Measurements from ENCODE around the gene PGM2.

PGM2 gene

GRCh38 chr4:37879365-37879764 lies 52.9 kb downstream of the PGM2 start:
- no peaks in the 10 kb centered on the region for H3K36me3 Mint-ChIP-seq (ENCODE audit: insufficient read depth)
- no peak overlapping the region for H3K27ac Mint-ChIP-seq (ENCODE audit: low read depth)
- no peak for ATAC-seq (replicated peaks; ENCODE audit: extremely low read depth, poor library complexity, severe bottlenecking)

GRCh38 chr4:37881811-37882210 lies 55.3 kb downstream of the PGM2 start:
- no peaks in the 10 kb centered on the region for H3K27me3 Mint-ChIP-seq
- no peaks in the 10 kb centered on the region for H3K4me1 Mint-ChIP-seq
- no peak overlapping the region for H3K27ac Mint-ChIP-seq (ENCODE audit: low read depth)
- H3K4me3 Mint-ChIP-seq: no peak overlapping the region
- peaks cover 1% of the 10 kb centered on the region for H3K36me3 Mint-ChIP-seq (ENCODE audit: insufficient read depth)
- DNase-seq (ENCODE audit: low spot score in 2 of 2) (no peak), ATAC-seq (replicated peaks; ENCODE audit: extremely low read depth, poor library complexity, severe bottlenecking) (no peak)
- no peaks in the 10 kb centered on the region for H3K9me3 Mint-ChIP-seq

More at GRCh38 chr4:37879365-37879764, 52.9 kb downstream of the PGM2 start:
- Mint-ChIP-seq H3K9me3 (no peaks in the 10 kb centered on the region), H3K4me1 (no peaks in the 10 kb centered on the region), H3K4me3 (no peak overlapping the region), H3K27me3 (no peaks in the 10 kb centered on the region)
- DNase-seq (ENCODE audit: low spot score in 2 of 2): no peak

- H3K9me3 Mint-ChIP-seq: no peaks in the 10 kb centered on the region
- H3K27ac Mint-ChIP-seq (ENCODE audit: low read depth): no peak overlapping the region
- H3K4me1 Mint-ChIP-seq: no peaks in the 10 kb centered on the region
- DNase-seq (ENCODE audit: low spot score in 2 of 2) (no peak), ATAC-seq (replicated peaks; ENCODE audit: extremely low read depth, poor library complexity, severe bottlenecking) (no peak)
- H3K27me3 Mint-ChIP-seq: no peaks in the 10 kb centered on the region
- H3K36me3 Mint-ChIP-seq (ENCODE audit: insufficient read depth): peaks cover 1% of the 10 kb centered on the region
- H3K4me3 Mint-ChIP-seq: no peak overlapping the region
Observed at GRCh38 chr4:37882665-37883296, 56.3 kb downstream of the PGM2 start.

GRCh38 chr4:37884855-37885487 lies 58.5 kb downstream of the PGM2 start:
- no peaks in the 10 kb centered on the region for H3K9me3 Mint-ChIP-seq
- DNase-seq (ENCODE audit: low spot score in 2 of 2) (no peak), ATAC-seq (replicated peaks; ENCODE audit: extremely low read depth, poor library complexity, severe bottlenecking) (no peak)
- H3K4me1 Mint-ChIP-seq: no peaks in the 10 kb centered on the region
- no peak overlapping the region for H3K27ac Mint-ChIP-seq (ENCODE audit: low read depth)
- no peak overlapping the region for H3K4me3 Mint-ChIP-seq
- peaks cover 1% of the 10 kb centered on the region for H3K36me3 Mint-ChIP-seq (ENCODE audit: insufficient read depth)
- no peaks in the 10 kb centered on the region for H3K27me3 Mint-ChIP-seq

- Mint-ChIP-seq H3K27ac (ENCODE audit: low read depth) (no peak overlapping the region), H3K36me3 (ENCODE audit: insufficient read depth) (peaks cover 1% of the 10 kb centered on the region), H3K4me1 (no peaks in the 10 kb centered on the region), H3K27me3 (no peaks in the 10 kb centered on the region), H3K4me3 (no peak overlapping the region), H3K9me3 (no peaks in the 10 kb centered on the region)
- ATAC-seq (replicated peaks; ENCODE audit: extremely low read depth, poor library complexity, severe bottlenecking) (no peak), DNase-seq (ENCODE audit: low spot score in 2 of 2) (no peak)
Observed at GRCh38 chr4:37885496-37885895, 59.0 kb downstream of the PGM2 start.

- H3K27ac Mint-ChIP-seq (ENCODE audit: low read depth): no peak overlapping the region
- DNase-seq (ENCODE audit: low spot score in 2 of 2): no peak
- no peaks in the 10 kb centered on the region for H3K9me3 Mint-ChIP-seq
- H3K4me3 Mint-ChIP-seq: peak overlapping the region; percentile 89
- H3K27me3 Mint-ChIP-seq: no peaks in the 10 kb centered on the region
- H3K4me1 Mint-ChIP-seq: peaks cover 19% of the 10 kb centered on the region
- H3K36me3 Mint-ChIP-seq (ENCODE audit: insufficient read depth): peaks cover 6% of the 10 kb centered on the region
- ATAC-seq (replicated peaks; ENCODE audit: extremely low read depth, poor library complexity, severe bottlenecking): peak; percentile 11
Observed at GRCh38 chr4:37889849-37890800, 63.6 kb downstream of the PGM2 start.

- H3K27ac Mint-ChIP-seq (ENCODE audit: low read depth): peak within 1 kb of the TSS; percentile 91
- peak; percentile 16 for ATAC-seq (replicated peaks; ENCODE audit: extremely low read depth, poor library complexity, severe bottlenecking)
- no peaks in the 10 kb centered on the region for H3K27me3 Mint-ChIP-seq
- H3K4me3 Mint-ChIP-seq: peak within 1 kb of the TSS; percentile 89
- no peak for DNase-seq (ENCODE audit: low spot score in 2 of 2)
- peaks cover 26% of the 10 kb centered on the region for H3K4me1 Mint-ChIP-seq
- peaks cover 6% of the 10 kb centered on the region for H3K36me3 Mint-ChIP-seq (ENCODE audit: insufficient read depth)
- no peaks in the 10 kb centered on the region for H3K9me3 Mint-ChIP-seq
Observed at GRCh38 chr4:37890801-37891259, 64.3 kb downstream of the PGM2 start, which contains the start of gene TBC1D1. TBC1D1 (plus strand) TSS chr4:37891084; CDS start chr4:37902096, 11,012 bp downstream.

- Mint-ChIP-seq H3K27me3 (no peaks in the 10 kb centered on the region), H3K36me3 (ENCODE audit: insufficient read depth) (peaks cover 6% of the 10 kb centered on the region), H3K27ac (ENCODE audit: low read depth) (peak overlapping the region; percentile 91), H3K9me3 (no peaks in the 10 kb centered on the region), H3K4me1 (peaks cover 32% of the 10 kb centered on the region), H3K4me3 (peak overlapping the region; percentile 89)
- DNase-seq (ENCODE audit: low spot score in 2 of 2) (peak; percentile 28 to 31), ATAC-seq (replicated peaks; ENCODE audit: extremely low read depth, poor library complexity, severe bottlenecking) (peak; percentile 60)
Observed at GRCh38 chr4:37891260-37892159, 65.0 kb downstream of the PGM2 start.

GRCh38 chr4:37892641-37893040 lies 66.2 kb downstream of the PGM2 start:
- Mint-ChIP-seq H3K27me3 (no peaks in the 10 kb centered on the region), H3K4me1 (peaks cover 43% of the 10 kb centered on the region), H3K9me3 (no peaks in the 10 kb centered on the region), H3K36me3 (ENCODE audit: insufficient read depth) (peaks cover 6% of the 10 kb centered on the region), H3K27ac (ENCODE audit: low read depth) (peak overlapping the region; percentile 91), H3K4me3 (peak overlapping the region; percentile 89)
- ATAC-seq (replicated peaks; ENCODE audit: extremely low read depth, poor library complexity, severe bottlenecking) (peak; percentile 63), DNase-seq (ENCODE audit: low spot score in 2 of 2) (peak in 1 of 2 donors; percentile 32)

GRCh38 chr4:37893164-37893563 lies 66.7 kb downstream of the PGM2 start:
- no peak for DNase-seq (ENCODE audit: low spot score in 2 of 2)
- no peaks in the 10 kb centered on the region for H3K9me3 Mint-ChIP-seq
- peaks cover 44% of the 10 kb centered on the region for H3K4me1 Mint-ChIP-seq
- peak overlapping the region; percentile 91 for H3K27ac Mint-ChIP-seq (ENCODE audit: low read depth)
- peak overlapping the region; percentile 89 for H3K4me3 Mint-ChIP-seq
- H3K27me3 Mint-ChIP-seq: no peaks in the 10 kb centered on the region
- no peak for ATAC-seq (replicated peaks; ENCODE audit: extremely low read depth, poor library complexity, severe bottlenecking)
- H3K36me3 Mint-ChIP-seq (ENCODE audit: insufficient read depth): peaks cover 6% of the 10 kb centered on the region

- ATAC-seq (replicated peaks; ENCODE audit: extremely low read depth, poor library complexity, severe bottlenecking) (no peak), DNase-seq (ENCODE audit: low spot score in 2 of 2) (no peak)
- Mint-ChIP-seq H3K27ac (ENCODE audit: low read depth) (no peak overlapping the region), H3K27me3 (no peaks in the 10 kb centered on the region), H3K9me3 (no peaks in the 10 kb centered on the region), H3K36me3 (ENCODE audit: insufficient read depth) (peaks cover 7% of the 10 kb centered on the region), H3K4me3 (no peak overlapping the region), H3K4me1 (peaks cover 65% of the 10 kb centered on the region)
Observed at GRCh38 chr4:37895271-37895670, 68.8 kb downstream of the PGM2 start.

All from central memory CD8-positive, alpha-beta T cell (primary cell).